Measurements from ENCODE around the gene ARHGEF7. TPM values are rescaled to one million over a fixed set of nuclear protein-coding genes. Genes with fewer than 3 reads are reported as not detected.

ARHGEF7 gene
- total RNA-seq, 1 donor from 2014 or later: 31.6 TPM

DNA sequence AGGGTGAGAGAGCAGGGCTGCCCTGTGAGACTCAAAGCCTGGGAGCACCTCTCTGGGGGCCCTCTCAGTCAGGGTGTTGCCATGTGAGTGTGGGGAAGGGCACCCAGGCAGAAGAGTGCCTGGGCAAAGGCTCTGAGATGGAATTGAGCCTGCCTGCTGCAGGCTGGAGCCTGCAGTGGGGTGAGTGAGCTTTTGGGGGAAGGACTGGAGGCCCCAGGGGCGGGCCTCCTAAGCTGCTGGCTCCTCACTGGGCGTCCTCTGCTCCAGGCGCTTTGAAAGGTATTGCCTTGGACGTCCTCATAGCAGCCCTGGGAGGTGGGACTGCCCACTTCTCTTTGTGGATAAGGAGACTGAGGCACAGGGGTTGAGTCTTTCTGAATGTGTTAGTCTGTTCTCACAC is 60.3 kb downstream of the ARHGEF7 start:
- no peak for FAIRE-seq

DNA sequence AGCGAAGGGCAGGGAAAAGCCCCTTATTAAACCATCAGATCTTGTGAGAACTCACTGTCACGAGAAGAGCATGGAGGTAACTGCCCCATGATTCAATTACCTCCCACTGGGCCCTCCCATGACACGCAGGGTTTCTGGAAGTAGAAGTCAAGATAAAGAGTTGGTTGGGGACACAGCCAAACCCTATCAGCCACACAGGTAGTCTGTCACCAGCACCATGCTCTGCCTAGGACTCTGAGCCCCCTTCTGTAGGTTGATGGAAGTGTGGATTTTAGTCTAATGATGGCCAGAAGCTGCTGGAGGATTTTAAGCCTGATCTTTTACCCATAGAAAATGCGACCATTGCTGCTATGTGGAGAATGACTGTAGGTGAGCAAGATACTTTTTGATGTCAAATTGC is 60.8 kb downstream of the ARHGEF7 start:
- Histone ChIP-seq H3K27me3 (ENCODE audit: control insufficient read depth, insufficient read depth, low read length) (no peaks in the 10 kb centered on the region), H3K36me3 (ENCODE audit: control insufficient read depth, insufficient read depth, low read length) (peaks cover 4% of the 10 kb centered on the region), H3K4me3 (ENCODE audit: low read depth, low read length) (no peak overlapping the region)
- FAIRE-seq: no peak
- TF ChIP-seq, protein P1, sequence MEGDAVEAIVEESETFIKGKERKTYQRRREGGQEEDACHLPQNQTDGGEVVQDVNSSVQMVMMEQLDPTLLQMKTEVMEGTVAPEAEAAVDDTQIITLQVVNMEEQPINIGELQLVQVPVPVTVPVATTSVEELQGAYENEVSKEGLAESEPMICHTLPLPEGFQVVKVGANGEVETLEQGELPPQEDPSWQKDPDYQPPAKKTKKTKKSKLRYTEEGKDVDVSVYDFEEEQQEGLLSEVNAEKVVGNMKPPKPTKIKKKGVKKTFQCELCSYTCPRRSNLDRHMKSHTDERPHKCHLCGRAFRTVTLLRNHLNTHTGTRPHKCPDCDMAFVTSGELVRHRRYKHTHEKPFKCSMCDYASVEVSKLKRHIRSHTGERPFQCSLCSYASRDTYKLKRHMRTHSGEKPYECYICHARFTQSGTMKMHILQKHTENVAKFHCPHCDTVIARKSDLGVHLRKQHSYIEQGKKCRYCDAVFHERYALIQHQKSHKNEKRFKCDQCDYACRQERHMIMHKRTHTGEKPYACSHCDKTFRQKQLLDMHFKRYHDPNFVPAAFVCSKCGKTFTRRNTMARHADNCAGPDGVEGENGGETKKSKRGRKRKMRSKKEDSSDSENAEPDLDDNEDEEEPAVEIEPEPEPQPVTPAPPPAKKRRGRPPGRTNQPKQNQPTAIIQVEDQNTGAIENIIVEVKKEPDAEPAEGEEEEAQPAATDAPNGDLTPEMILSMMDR (IDR thresholded peaks at IDR 0.05; ENCODE audit: insufficient read depth, low read length, severe bottlenecking): no peak
- DNase-seq (ENCODE audit: low read depth): no peak

More for the DNA sequence above, 60.3 kb downstream of the ARHGEF7 start:
- DNase-seq (ENCODE audit: low read depth): no peak
- Histone ChIP-seq H3K36me3 (ENCODE audit: control insufficient read depth, insufficient read depth, low read length) (peaks cover 4% of the 10 kb centered on the region), H3K27me3 (ENCODE audit: control insufficient read depth, insufficient read depth, low read length) (no peaks in the 10 kb centered on the region), H3K4me3 (ENCODE audit: low read depth, low read length) (no peak overlapping the region)
- TF ChIP-seq, protein P1 (IDR thresholded peaks at IDR 0.05; ENCODE audit: insufficient read depth, low read length, severe bottlenecking): no peak

DNA sequence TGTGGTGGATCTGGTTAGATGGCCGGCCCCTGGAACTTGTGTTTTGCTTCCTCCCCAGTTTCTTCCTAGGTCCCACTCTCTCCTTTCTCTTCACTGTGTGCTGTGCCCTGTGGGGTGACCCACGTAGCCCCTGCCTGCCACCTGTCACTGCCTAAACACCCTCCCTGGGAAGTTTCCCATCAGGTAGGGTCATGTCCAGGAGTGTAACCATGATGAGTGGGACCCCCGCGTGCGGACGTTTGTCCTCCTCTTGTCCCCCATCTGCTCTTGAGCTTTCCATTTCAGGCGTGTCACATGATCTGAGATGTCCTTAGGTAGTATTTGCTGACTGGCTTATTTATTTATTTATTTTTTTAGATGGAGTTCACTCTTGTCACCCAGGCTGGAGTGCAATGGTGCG is 61.3 kb downstream of the ARHGEF7 start:
- Histone ChIP-seq H3K27me3 (ENCODE audit: control insufficient read depth, insufficient read depth, low read length) (no peaks in the 10 kb centered on the region), H3K4me3 (ENCODE audit: low read depth, low read length) (no peak overlapping the region), H3K36me3 (ENCODE audit: control insufficient read depth, insufficient read depth, low read length) (peaks cover 4% of the 10 kb centered on the region)
- TF ChIP-seq, protein P1 (IDR thresholded peaks at IDR 0.05; ENCODE audit: insufficient read depth, low read length, severe bottlenecking): no peak
- DNase-seq (ENCODE audit: low read depth) (no peak), FAIRE-seq (no peak)

DNA sequence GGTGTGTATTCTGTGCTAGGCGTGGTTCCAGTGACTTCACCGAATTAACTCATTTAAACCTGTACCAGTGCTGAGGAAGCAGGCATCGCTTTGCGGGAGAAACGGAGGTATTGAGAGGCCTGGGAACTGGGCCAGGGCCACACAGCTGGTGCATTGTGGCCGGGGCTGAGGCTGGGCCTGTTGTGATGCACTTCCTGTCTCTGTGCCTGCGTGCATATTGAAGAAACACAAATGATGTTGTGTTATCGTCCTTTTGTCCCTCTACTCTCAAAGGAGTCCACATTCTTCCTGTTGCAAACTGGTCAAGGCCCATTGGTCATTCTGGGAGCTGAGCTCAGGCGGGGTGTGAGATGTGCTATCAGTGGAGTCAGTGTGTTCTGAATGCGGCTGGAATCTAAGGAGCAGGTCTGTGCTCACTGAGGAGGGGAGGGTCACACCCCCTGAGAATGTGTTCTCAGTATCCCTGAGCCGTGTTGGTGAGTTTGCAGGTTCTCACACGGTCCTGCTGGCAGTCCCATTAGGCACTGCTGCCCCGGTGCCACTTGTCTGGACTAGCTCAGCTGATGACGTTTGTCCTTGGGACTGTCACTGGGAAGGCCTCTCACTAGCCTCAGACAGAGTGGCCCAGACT is 62.1 kb downstream of the ARHGEF7 start:
- FAIRE-seq (peak; percentile 47), DNase-seq (ENCODE audit: low read depth) (peak; percentile 23)
- TF ChIP-seq, protein P1 (IDR thresholded peaks at IDR 0.05; ENCODE audit: insufficient read depth, low read length, severe bottlenecking): no peak
- Histone ChIP-seq H3K36me3 (ENCODE audit: control insufficient read depth, insufficient read depth, low read length) (peaks cover 4% of the 10 kb centered on the region), H3K4me3 (ENCODE audit: low read depth, low read length) (no peak overlapping the region), H3K27me3 (ENCODE audit: control insufficient read depth, insufficient read depth, low read length) (no peaks in the 10 kb centered on the region)

DNA sequence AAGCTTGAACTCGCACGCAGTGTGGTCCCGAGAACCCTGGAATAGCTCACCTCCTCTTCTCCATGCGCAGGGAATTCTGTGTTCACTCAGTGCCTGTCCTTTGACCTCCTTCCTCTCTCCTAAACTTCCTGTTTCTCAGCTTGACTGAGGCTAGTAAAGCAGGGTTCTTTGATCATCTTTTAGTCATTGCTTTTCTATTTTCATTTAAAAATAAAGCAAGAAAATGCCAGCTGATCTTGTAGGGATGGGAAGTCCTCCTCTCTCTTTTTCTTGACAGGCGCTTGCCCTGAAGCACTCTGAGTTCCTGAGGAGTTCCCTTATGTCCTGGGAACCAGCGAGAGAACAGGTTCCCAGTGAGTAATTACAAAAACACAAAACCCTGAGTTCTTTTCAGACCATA is 62.8 kb downstream of the ARHGEF7 start:
- DNase-seq (ENCODE audit: low read depth): peak; percentile 28
- Histone ChIP-seq H3K4me3 (ENCODE audit: low read depth, low read length) (no peak overlapping the region), H3K36me3 (ENCODE audit: control insufficient read depth, insufficient read depth, low read length) (peaks cover 4% of the 10 kb centered on the region), H3K27me3 (ENCODE audit: control insufficient read depth, insufficient read depth, low read length) (no peaks in the 10 kb centered on the region)
- no peak for FAIRE-seq
- TF ChIP-seq, protein P1 (IDR thresholded peaks at IDR 0.05; ENCODE audit: insufficient read depth, low read length, severe bottlenecking): no peak

DNA sequence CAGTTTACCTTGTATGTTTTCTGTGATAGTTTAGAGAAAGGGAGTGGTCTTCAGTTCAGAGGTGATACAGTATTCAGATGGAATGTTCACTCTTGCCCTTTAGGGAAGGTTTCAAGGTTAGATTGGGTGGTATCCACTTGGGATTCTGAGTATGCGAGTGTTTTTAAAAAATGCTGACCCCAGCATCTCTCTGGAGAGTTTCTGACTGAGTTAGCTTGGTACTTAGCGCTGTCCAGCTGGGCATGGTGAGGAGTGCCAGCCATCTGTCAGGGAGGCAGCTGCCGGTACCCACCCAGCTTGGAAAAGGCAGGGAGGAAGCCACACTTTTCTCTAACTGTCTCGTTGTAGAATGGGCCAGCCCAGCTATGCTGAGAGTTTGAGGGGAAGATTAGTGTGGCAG is 63.3 kb downstream of the ARHGEF7 start:
- Histone ChIP-seq H3K27me3 (ENCODE audit: control insufficient read depth, insufficient read depth, low read length) (no peaks in the 10 kb centered on the region), H3K36me3 (ENCODE audit: control insufficient read depth, insufficient read depth, low read length) (peaks cover 4% of the 10 kb centered on the region), H3K4me3 (ENCODE audit: low read depth, low read length) (no peak overlapping the region)
- TF ChIP-seq, protein P1 (IDR thresholded peaks at IDR 0.05; ENCODE audit: insufficient read depth, low read length, severe bottlenecking): no peak
- FAIRE-seq (no peak), DNase-seq (ENCODE audit: low read depth) (no peak)

Measured in bronchial epithelial cell (primary cell).